Measurements from ENCODE around the gene PTPRB. TPM values are rescaled to one million over a fixed set of nuclear protein-coding genes. Genes with fewer than 3 reads are reported as not detected.
A peak's percentile ranks its signal among the peaks of the same experiment; 100 is the strongest.

The PTPRB gene
- total RNA-seq, 1 donor from 2014 or later = 1.9 TPM

DNA sequence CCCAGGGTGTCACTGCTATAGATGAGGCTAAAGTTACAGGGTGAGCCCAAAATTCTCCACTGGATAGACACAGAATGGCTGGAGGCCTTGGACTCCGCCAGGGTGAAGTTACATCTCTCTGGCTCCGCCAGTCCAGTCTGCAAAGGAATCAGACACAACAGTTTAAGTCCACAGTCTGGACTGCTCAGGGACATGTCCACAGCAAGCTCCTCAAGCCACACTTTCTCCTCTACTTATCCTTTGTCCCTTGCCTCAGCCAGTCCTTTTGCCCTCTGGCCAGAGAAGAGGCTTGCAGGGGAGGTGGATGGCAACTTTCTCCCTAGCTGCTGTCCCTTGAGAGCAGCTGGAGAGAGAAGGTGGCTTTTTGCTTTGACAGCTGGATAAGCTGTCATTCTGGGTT, 28.0 kb downstream of the PTPRB start:
- H3K9me3 Mint-ChIP-seq = peaks cover 8% of the 10 kb centered on the region
- peak overlapping the region; percentile 79 for H3K4me3 Mint-ChIP-seq
- no peaks in the 10 kb centered on the region for H3K36me3 Mint-ChIP-seq
- peaks cover 59% of the 10 kb centered on the region for H3K27me3 Mint-ChIP-seq (ENCODE audit: low read depth)
- no peak for DNase-seq (ENCODE audit: low spot score in 2 of 2, unreplicated experiment in 2 of 2)
- no peak overlapping the region for H3K27ac Mint-ChIP-seq
- H3K4me1 Mint-ChIP-seq = peaks cover 19% of the 10 kb centered on the region
- TF ChIP-seq, protein P1, sequence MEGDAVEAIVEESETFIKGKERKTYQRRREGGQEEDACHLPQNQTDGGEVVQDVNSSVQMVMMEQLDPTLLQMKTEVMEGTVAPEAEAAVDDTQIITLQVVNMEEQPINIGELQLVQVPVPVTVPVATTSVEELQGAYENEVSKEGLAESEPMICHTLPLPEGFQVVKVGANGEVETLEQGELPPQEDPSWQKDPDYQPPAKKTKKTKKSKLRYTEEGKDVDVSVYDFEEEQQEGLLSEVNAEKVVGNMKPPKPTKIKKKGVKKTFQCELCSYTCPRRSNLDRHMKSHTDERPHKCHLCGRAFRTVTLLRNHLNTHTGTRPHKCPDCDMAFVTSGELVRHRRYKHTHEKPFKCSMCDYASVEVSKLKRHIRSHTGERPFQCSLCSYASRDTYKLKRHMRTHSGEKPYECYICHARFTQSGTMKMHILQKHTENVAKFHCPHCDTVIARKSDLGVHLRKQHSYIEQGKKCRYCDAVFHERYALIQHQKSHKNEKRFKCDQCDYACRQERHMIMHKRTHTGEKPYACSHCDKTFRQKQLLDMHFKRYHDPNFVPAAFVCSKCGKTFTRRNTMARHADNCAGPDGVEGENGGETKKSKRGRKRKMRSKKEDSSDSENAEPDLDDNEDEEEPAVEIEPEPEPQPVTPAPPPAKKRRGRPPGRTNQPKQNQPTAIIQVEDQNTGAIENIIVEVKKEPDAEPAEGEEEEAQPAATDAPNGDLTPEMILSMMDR (IDR thresholded peaks at IDR 0.05; ENCODE audit: unreplicated experiment) = no peak

DNA sequence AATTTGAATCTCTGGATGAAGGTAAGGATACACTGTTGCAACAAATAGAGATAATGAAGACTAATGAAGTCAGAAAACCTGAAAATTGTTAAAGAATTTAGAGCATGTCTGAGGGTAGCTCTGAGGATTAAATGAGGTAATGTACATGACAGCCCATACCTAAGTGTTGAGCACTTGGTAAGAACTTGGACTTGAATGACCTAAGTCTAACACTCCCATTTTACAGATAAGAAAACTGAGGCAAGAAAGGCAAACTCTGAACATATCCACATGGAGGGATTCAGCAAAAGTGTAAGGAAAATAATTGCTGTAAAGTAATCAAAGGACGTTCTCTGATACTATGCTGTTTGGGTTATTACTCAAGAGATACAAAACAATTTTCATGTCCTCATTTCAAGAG, 29.0 kb downstream of the PTPRB start:
- DNase-seq (ENCODE audit: low spot score in 2 of 2, unreplicated experiment in 2 of 2) = no peak
- peaks cover 8% of the 10 kb centered on the region for H3K9me3 Mint-ChIP-seq
- TF ChIP-seq, protein P1 (IDR thresholded peaks at IDR 0.05; ENCODE audit: unreplicated experiment) = no peak

DNA sequence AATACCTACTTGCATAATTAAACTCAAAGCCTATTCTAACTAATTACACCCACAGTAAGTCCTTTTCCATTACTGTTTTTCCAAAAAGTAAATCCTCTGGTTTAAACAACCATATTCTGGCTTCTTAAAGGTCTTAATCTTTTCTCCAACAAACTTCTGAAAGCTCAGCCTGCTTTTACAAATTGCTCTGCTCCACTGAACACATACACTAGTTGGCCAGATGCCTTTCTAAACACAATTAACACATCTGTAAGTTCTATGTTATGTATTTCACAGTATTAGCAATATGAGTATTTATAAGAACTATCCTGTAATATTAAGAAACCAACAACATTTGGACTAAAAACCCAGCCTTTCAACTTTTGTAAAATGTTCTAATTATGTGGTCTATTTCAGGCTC, 30.1 kb downstream of the PTPRB start:
- peaks cover 42% of the 10 kb centered on the region for H3K27me3 Mint-ChIP-seq (ENCODE audit: low read depth)
- H3K36me3 Mint-ChIP-seq = no peaks in the 10 kb centered on the region
- no peak overlapping the region for H3K27ac Mint-ChIP-seq
- DNase-seq (ENCODE audit: low spot score in 2 of 2, unreplicated experiment in 2 of 2) = no peak
- H3K4me3 Mint-ChIP-seq = no peak overlapping the region
- H3K9me3 Mint-ChIP-seq = peaks cover 8% of the 10 kb centered on the region
- H3K4me1 Mint-ChIP-seq = peaks cover 19% of the 10 kb centered on the region
- TF ChIP-seq, protein P1 (IDR thresholded peaks at IDR 0.05; ENCODE audit: unreplicated experiment) = no peak

More for the DNA sequence above, 29.0 kb downstream of the PTPRB start:
- H3K4me3 Mint-ChIP-seq = no peak overlapping the region
- H3K27me3 Mint-ChIP-seq (ENCODE audit: low read depth) = peaks cover 52% of the 10 kb centered on the region
- H3K27ac Mint-ChIP-seq = no peak overlapping the region
- peaks cover 19% of the 10 kb centered on the region for H3K4me1 Mint-ChIP-seq
- no peaks in the 10 kb centered on the region for H3K36me3 Mint-ChIP-seq

DNA sequence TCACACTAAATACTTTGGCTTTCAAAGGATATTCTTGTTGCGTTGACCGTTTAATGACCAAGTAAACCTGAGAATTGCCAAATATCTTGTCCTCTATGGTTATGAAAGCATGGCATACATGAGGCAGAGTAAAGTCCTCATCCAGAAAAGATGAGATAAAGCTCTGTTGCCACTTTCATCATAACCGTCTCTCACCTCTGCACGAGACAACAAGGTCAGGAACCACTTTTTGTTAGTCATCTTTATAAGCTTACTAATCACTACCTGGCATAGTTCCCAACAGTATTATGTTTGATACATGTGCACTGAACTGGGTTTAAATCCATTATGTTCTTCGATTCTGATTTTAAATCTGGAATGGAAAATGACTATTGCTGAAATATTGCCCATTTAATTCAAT, 31.3 kb downstream of the PTPRB start:
- H3K27me3 Mint-ChIP-seq (ENCODE audit: low read depth) = peaks cover 35% of the 10 kb centered on the region
- no peak overlapping the region for H3K4me3 Mint-ChIP-seq
- H3K9me3 Mint-ChIP-seq = peaks cover 8% of the 10 kb centered on the region
- H3K4me1 Mint-ChIP-seq = peaks cover 11% of the 10 kb centered on the region
- DNase-seq (ENCODE audit: low spot score in 2 of 2, unreplicated experiment in 2 of 2) = no peak
- H3K27ac Mint-ChIP-seq = no peak overlapping the region
- TF ChIP-seq, protein P1 (IDR thresholded peaks at IDR 0.05; ENCODE audit: unreplicated experiment) = no peak
- H3K36me3 Mint-ChIP-seq = no peaks in the 10 kb centered on the region

DNA sequence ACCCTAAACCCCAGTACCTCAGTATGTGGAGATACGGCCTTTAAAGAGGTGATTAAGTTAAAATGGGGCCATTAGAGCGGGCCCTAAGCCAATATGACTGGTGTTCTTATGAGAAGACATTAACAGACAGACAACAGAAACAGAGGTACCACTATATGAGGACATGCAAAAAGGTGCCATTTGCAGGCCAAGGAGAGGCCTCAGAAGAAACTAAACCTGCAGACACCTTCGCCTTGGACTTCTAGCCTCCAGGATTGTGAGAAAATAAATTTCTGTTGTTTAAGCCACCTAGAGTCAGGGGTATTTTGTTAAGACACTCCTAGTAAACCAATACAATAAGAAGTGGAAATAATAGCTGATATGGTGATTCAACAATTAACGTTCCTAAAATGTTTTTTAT, 32.6 kb downstream of the PTPRB start:
- H3K27me3 Mint-ChIP-seq (ENCODE audit: low read depth) = peaks cover 24% of the 10 kb centered on the region
- no peak overlapping the region for H3K27ac Mint-ChIP-seq
- no peak for DNase-seq (ENCODE audit: low spot score in 2 of 2, unreplicated experiment in 2 of 2)
- H3K36me3 Mint-ChIP-seq = no peaks in the 10 kb centered on the region
- TF ChIP-seq, protein P1 (IDR thresholded peaks at IDR 0.05; ENCODE audit: unreplicated experiment) = no peak
- peaks cover 7% of the 10 kb centered on the region for H3K4me1 Mint-ChIP-seq
- peaks cover 8% of the 10 kb centered on the region for H3K9me3 Mint-ChIP-seq
- H3K4me3 Mint-ChIP-seq = no peak overlapping the region

DNA sequence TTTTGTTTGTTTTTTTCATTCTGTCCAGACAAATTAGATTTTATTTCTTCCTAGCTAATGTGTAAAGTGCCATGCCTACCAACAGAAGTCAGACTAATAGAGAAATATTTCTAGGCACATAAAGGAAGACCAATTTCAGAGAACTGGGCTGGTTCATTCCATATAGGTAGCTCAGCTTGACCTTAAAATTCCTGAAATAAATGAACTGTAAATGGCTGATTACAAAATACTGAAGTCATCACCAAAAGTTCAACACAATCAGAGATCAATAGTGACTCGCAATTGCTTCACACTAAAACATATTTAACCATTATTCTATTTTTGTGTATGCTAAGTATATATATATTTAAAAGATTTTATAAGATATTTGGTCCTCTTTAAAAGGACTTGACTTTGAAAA, 34.2 kb downstream of the PTPRB start:
- no peak overlapping the region for H3K27ac Mint-ChIP-seq
- DNase-seq (ENCODE audit: low spot score in 2 of 2, unreplicated experiment in 2 of 2) = no peak
- H3K36me3 Mint-ChIP-seq = no peaks in the 10 kb centered on the region
- peaks cover 9% of the 10 kb centered on the region for H3K27me3 Mint-ChIP-seq (ENCODE audit: low read depth)
- peaks cover 8% of the 10 kb centered on the region for H3K9me3 Mint-ChIP-seq
- H3K4me1 Mint-ChIP-seq = peaks cover 2% of the 10 kb centered on the region
- TF ChIP-seq, protein P1 (IDR thresholded peaks at IDR 0.05; ENCODE audit: unreplicated experiment) = no peak
- H3K4me3 Mint-ChIP-seq = no peak overlapping the region
